GM12878 (cell line): Measurements from ENCODE around the gene GREM1. TPM values are rescaled to one million over a fixed set of nuclear protein-coding genes. Genes with fewer than 3 reads are reported as not detected.

ENCODE experiments used
- ATAC-seq: fragments of 200-7000 bp; cut with Tn5 transposase; 3 replicates; pipeline ENCODE4 v1.9.1; 2020; ENCODE audit warnings: mild to moderate bottlenecking, moderate library complexity
- BruUV-seq: library from RNA; stranded (reverse); fragments of 400-500 nt; replicated peaks from 2 replicates; lab custom pipeline; 2021; lab: Mats Ljungman, UMichigan
- CTCF ChIA-PET: fragments of 300-600 bp; sonication (Branson Sonifier 250); formaldehyde crosslinking; extraction: SDS; loops from one replicate; lab custom pipeline; 2021; ENCODE audit warnings: inconsistent platforms; lab: Yijun Ruan, JAX
- POLR2A ChIA-PET: fragments of 350-600 bp; formaldehyde crosslinking; extraction: SDS; loops from one replicate; lab custom pipeline; 2021; ENCODE audit warnings: inconsistent platforms; lab: Charles Lee
- RAD21 ChIA-PET: fragments of 300-600 bp; sonication (Branson Sonifier 250); formaldehyde crosslinking; loops from one replicate; lab custom pipeline; 2023; ENCODE audit warnings: antibody characterized with exemption; ENCODE audit not compliant: unreplicated experiment; lab: Charles Lee
- SMC1A ChIA-PET: fragments of 300-600 bp; sonication (Branson Sonifier 250); formaldehyde crosslinking; loops from one replicate; lab custom pipeline; 2023; ENCODE audit not compliant: unreplicated experiment, uncharacterized antibody; lab: Charles Lee
- DNase-seq: peaks from one replicate; pipeline ENCODE4 v3.0.0-alpha.2; 2011; ENCODE audit warnings: low read depth, low spot score
- FAIRE-seq: peaks from 3 replicates; lab custom pipeline; 2011; peaks lifted over from hg19 to GRCh38; lab: Jason Lieb, UNC
- H2AFZ ChIP-seq: 2 replicates; pipeline ENCODE4 v1.6.0; 2011; ENCODE audit warnings: low read depth, low read length, control low read depth; ENCODE audit not compliant: control insufficient read depth
- H3K27ac ChIP-seq: 2 replicates; pipeline ENCODE4 v1.5.1; 2011; ENCODE audit warnings: control low read depth; ENCODE audit not compliant: control insufficient read depth, insufficient read depth
- H3K27me3 ChIP-seq, 2 experiments: replicated peaks in 1 of 2; 2 replicates each; pipeline versions ENCODE4 v1.6.0 to v1.6.1; 2011; ENCODE audit warnings: low read length in 1 of 2; ENCODE audit not compliant: control insufficient read depth in 2 of 2, insufficient read depth in 2 of 2
- H3K36me3 ChIP-seq, 2 experiments: 2 replicates each; pipeline ENCODE4 v1.5.1; 2011; ENCODE audit warnings: low read length in 1 of 2; ENCODE audit not compliant: control insufficient read depth in 2 of 2, insufficient read depth in 2 of 2
- H3K4me1 ChIP-seq: 2 replicates; pipeline ENCODE4 v1.6.1; 2011; ENCODE audit warnings: mild to moderate bottlenecking, low read length, moderate library complexity, mixed read lengths; ENCODE audit not compliant: control insufficient read depth, insufficient read depth
- H3K4me2 ChIP-seq: 2 replicates; pipeline ENCODE4 v1.6.0; 2011; ENCODE audit warnings: control low read depth; ENCODE audit not compliant: control insufficient read depth, insufficient read depth
- H3K4me3 ChIP-seq: fragments of 200-600 bp; sonication (generic); 2 replicates; pipeline ENCODE4 v1.5.1; 2016
- H3K79me2 ChIP-seq: 2 replicates; pipeline ENCODE4 v1.6.0; 2011; ENCODE audit warnings: low read length; ENCODE audit not compliant: control insufficient read depth, insufficient read depth
- H3K9ac ChIP-seq: 2 replicates; pipeline ENCODE4 v1.8.0; 2011; ENCODE audit warnings: low read length, control low read depth, mixed read lengths; ENCODE audit not compliant: control insufficient read depth, insufficient read depth
- H3K9me3 ChIP-seq: replicated peaks from 3 replicates; pipeline ENCODE4 v1.5.1; 2011; ENCODE audit warnings: mild to moderate bottlenecking, low read length; ENCODE audit not compliant: control insufficient read depth, insufficient read depth
- H4K20me1 ChIP-seq: 2 replicates; pipeline ENCODE4 v1.6.0; 2011; ENCODE audit not compliant: control insufficient read depth, insufficient read depth
- ETV6 ChIP-seq, 2 experiments: fragments of 450-650 bp in 1 of 2; IDR thresholded peaks in 1 of 2; conservative IDR thresholded peaks in 1 of 2; 2 replicates each; pipeline ENCODE4 v1.6.1; 2014; ENCODE audit warnings: antibody characterized with exemption in 1 of 2, borderline replicate concordance in 1 of 2, low read depth in 1 of 2, mild to moderate bottlenecking in 1 of 2, moderate library complexity in 1 of 2
- JUND ChIP-seq: IDR thresholded peaks from 2 replicates; pipeline ENCODE4 v1.6.1; 2012; ENCODE audit warnings: low read depth, mild to moderate bottlenecking, low read length, improper control_type of control experiment, moderate library complexity
- NFIC ChIP-seq: IDR thresholded peaks from 2 replicates; pipeline ENCODE4 v1.6.1; 2012; ENCODE audit warnings: low read depth, mild to moderate bottlenecking, inconsistent platforms, low read length, moderate library complexity
- NR2C1 ChIP-seq: fragments of 450-650 bp; IDR thresholded peaks from 2 replicates; pipeline ENCODE4 v1.6.1; 2017; ENCODE audit warnings: antibody characterized with exemption, mild to moderate bottlenecking, moderate library complexity
- RFX5 ChIP-seq: IDR thresholded peaks from 2 replicates; pipeline ENCODE4 v1.6.1; 2011; ENCODE audit warnings: low read depth, low read length, improper control_type of control experiment
- SIN3A ChIP-seq: IDR thresholded peaks from 2 replicates; pipeline ENCODE4 v1.6.1; 2012; ENCODE audit warnings: low read depth, low read length, improper control_type of control experiment
- TARDBP ChIP-seq: IDR thresholded peaks from 2 replicates; pipeline ENCODE4 v1.6.1; 2016; ENCODE audit warnings: borderline replicate concordance
- WGBS: methylation state at CpG from one replicate; pipeline ENCODE4 v1.1.6; 2016; ENCODE audit warnings: low lambda C conversion rate; ENCODE audit not compliant: insufficient replicate concordance, insufficient coverage; ENCODE audit errors: missing lambda C conversion rate; 5-methylcytosine and 5-hydroxymethylcytosine counted together
- in situ Hi-C: fragments of 300-500 bp; cut with MboI; formaldehyde crosslinking; loops from 9 replicates; pipeline ENCODE4 v1.14.3; 2018; ENCODE audit warnings: mixed read lengths
- intact Hi-C: fragments of 100-400 bp; cut with micrococcal nuclease; formaldehyde crosslinking; loops from one replicate; pipeline ENCODE4 v1.14.2; 2022; ENCODE audit not compliant: unreplicated experiment
- polyA plus RNA-seq, 11 experiments: library from polyadenylated mRNA; depleted of rRNA in 4 of 11; unstranded in 6 of 11; stranded (reverse) in 5 of 11; fragments of >200 nt; fragmentation: Nextera tagmentation in 4 of 11; fragmentation: Illumina TruSeq in 1 of 11; extraction: Ambion mirVana in 4 of 11; extraction: Trizol in 1 of 11; gene quantifications; 1 replicate in 1 of 11; 2 replicates in 10 of 11; pipeline versions ENCODE4 v1.2.1 to v1.2.3, GENCODE V29; 2011 to 2016; ENCODE audit warnings: inconsistent platforms in 2 of 11, missing spikeins in 2 of 11, low read depth in 1 of 11
- total RNA-seq, 4 experiments: library from RNA; depleted of rRNA in 3 of 4; stranded (reverse); fragments of >200 nt in 3 of 4; fragmentation: Illumina TruSeq in 1 of 4; extraction: Trizol in 1 of 4; gene quantifications; 2 replicates each; pipeline versions ENCODE4 v1.2.1 to v1.2.3, GENCODE V29; 2013 to 2021
- TF ChIP-seq, protein P1 (sequence below): fragments of 450-650 bp; IDR thresholded peaks from 2 replicates; pipeline ENCODE4 v1.6.1; 2017; ENCODE audit warnings: low read depth, mild to moderate bottlenecking, moderate library complexity
- TF ChIP-seq, protein P2 (sequence below): IDR thresholded peaks from 2 replicates; pipeline ENCODE4 v1.6.1; 2012; ENCODE audit warnings: improper control_type of control experiment, low read depth, low read length; ENCODE audit not compliant: insufficient replicate concordance

GREM1 gene
- total and polyA plus RNA-seq, 10 of the 15 experiments (the other 5 are each of a cell fraction or from before 2014, with no cell fraction given), result 0.08 to 0.36 (median 0.08) TPM; not detected in 7

DNA sequence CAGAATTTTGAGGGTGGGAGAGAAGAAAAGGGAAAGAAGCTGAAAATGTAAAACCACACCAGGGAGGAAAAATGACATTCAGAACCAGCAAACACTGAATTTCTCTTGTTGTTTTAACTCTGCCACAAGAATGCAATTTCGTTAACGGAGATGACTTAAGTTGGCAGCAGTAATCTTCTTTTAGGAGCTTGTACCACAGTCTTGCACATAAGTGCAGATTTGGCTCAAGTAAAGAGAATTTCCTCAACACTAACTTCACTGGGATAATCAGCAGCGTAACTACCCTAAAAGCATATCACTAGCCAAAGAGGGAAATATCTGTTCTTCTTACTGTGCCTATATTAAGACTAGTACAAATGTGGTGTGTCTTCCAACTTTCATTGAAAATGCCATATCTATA is 15.5 kb downstream of the GREM1 start:
- Histone ChIP-seq H3K27me3 (peaks cover 3 to 6% of the 10 kb centered on the region in 2 experiments; a peak in 2 of 4 replicates), H3K4me3 (no peak overlapping the region), H4K20me1 (no peaks in the 10 kb centered on the region), H3K4me2 (no peak overlapping the region), H3K79me2 (no peaks in the 10 kb centered on the region), H3K4me1 (no peaks in the 10 kb centered on the region), H2AFZ (no peak overlapping the region), H3K36me3 (no peaks in the 10 kb centered on the region), H3K9ac (no peak overlapping the region), H3K27ac (no peak overlapping the region), H3K9me3 (no peaks in the 10 kb centered on the region)
- CTCF ChIA-PET, result no interaction called here
- 29% methylated on average over 3 of the region's 3 CpGs for WGBS
- FAIRE-seq (no peak), DNase-seq (no peak), ATAC-seq (no peak)
- POLR2A ChIA-PET, result no interaction called here
- BruUV-seq, result no TSS peak
- RAD21 ChIA-PET, result no interaction called here
- in situ Hi-C loops (no loop called here), intact Hi-C loops (no loop called here)
- TF ChIP-seq RFX5 (no peak), NFIC (no peak), TARDBP (no peak), JUND (no peak), ETV6 (conservative IDR thresholded peaks at IDR 0.05 in 1 of 2, IDR thresholded peaks at IDR 0.05 in 1 of 2; ENCODE audit: borderline replicate concordance in 1 of 2, low read depth in 1 of 2) (no peak), NR2C1 (no peak), SIN3A (no peak)
- TF ChIP-seq, protein P1, sequence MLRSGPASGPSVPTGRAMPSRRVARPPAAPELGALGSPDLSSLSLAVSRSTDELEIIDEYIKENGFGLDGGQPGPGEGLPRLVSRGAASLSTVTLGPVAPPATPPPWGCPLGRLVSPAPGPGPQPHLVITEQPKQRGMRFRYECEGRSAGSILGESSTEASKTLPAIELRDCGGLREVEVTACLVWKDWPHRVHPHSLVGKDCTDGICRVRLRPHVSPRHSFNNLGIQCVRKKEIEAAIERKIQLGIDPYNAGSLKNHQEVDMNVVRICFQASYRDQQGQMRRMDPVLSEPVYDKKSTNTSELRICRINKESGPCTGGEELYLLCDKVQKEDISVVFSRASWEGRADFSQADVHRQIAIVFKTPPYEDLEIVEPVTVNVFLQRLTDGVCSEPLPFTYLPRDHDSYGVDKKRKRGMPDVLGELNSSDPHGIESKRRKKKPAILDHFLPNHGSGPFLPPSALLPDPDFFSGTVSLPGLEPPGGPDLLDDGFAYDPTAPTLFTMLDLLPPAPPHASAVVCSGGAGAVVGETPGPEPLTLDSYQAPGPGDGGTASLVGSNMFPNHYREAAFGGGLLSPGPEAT, result no peak
- TF ChIP-seq, protein P2, sequence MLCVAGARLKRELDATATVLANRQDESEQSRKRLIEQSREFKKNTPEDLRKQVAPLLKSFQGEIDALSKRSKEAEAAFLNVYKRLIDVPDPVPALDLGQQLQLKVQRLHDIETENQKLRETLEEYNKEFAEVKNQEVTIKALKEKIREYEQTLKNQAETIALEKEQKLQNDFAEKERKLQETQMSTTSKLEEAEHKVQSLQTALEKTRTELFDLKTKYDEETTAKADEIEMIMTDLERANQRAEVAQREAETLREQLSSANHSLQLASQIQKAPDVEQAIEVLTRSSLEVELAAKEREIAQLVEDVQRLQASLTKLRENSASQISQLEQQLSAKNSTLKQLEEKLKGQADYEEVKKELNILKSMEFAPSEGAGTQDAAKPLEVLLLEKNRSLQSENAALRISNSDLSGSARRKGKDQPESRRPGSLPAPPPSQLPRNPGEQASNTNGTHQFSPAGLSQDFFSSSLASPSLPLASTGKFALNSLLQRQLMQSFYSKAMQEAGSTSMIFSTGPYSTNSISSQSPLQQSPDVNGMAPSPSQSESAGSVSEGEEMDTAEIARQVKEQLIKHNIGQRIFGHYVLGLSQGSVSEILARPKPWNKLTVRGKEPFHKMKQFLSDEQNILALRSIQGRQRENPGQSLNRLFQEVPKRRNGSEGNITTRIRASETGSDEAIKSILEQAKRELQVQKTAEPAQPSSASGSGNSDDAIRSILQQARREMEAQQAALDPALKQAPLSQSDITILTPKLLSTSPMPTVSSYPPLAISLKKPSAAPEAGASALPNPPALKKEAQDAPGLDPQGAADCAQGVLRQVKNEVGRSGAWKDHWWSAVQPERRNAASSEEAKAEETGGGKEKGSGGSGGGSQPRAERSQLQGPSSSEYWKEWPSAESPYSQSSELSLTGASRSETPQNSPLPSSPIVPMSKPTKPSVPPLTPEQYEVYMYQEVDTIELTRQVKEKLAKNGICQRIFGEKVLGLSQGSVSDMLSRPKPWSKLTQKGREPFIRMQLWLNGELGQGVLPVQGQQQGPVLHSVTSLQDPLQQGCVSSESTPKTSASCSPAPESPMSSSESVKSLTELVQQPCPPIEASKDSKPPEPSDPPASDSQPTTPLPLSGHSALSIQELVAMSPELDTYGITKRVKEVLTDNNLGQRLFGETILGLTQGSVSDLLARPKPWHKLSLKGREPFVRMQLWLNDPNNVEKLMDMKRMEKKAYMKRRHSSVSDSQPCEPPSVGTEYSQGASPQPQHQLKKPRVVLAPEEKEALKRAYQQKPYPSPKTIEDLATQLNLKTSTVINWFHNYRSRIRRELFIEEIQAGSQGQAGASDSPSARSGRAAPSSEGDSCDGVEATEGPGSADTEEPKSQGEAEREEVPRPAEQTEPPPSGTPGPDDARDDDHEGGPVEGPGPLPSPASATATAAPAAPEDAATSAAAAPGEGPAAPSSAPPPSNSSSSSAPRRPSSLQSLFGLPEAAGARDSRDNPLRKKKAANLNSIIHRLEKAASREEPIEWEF, result no peak
- SMC1A ChIA-PET, result no interaction called here
